Transverse colon (tissue), 4 donors: Measurements from ENCODE around the gene ZNF91. TPM values are rescaled to one million over a fixed set of nuclear protein-coding genes. Genes with fewer than 3 reads are reported as not detected.

ENCODE experiments used
- DNase-seq: peaks from one replicate; pipeline ENCODE4 v3.0.0-alpha.2; 2019
- H3K27ac ChIP-seq, 4 donors: fragments of 200-600 bp; sonication (generic); 2 replicates each; pipeline ENCODE4 v1.5.1; 2016 to 2018; ENCODE audit warnings: inconsistent platforms in 4 of 4
- H3K27me3 ChIP-seq: fragments of 200-600 bp; sonication (generic); 2 replicates; pipeline ENCODE4 v1.5.1; 2017; ENCODE audit warnings: inconsistent platforms
- H3K36me3 ChIP-seq, 4 donors: fragments of 200-600 bp; sonication (generic); 2 replicates each; pipeline ENCODE4 v1.5.1; 2017 to 2019; ENCODE audit warnings: inconsistent platforms in 4 of 4
- H3K4me1 ChIP-seq, 4 donors: fragments of 200-600 bp; sonication (generic); 2 replicates each; pipeline ENCODE4 v1.5.1; 2017 to 2020; ENCODE audit warnings: inconsistent platforms in 4 of 4
- H3K4me3 ChIP-seq, 4 donors: fragments of 200-600 bp; sonication (generic); 1 replicate in 1 of 4; 2 replicates in 3 of 4; pipeline versions ENCODE4 v1.5.1 to v1.6.1; 2017 to 2019; ENCODE audit warnings: inconsistent platforms in 4 of 4
- H3K9me3 ChIP-seq, 2 donors: fragments of 200-600 bp; sonication (generic); 2 replicates each; pipeline ENCODE4 v1.5.1; 2017 to 2019; ENCODE audit warnings: inconsistent platforms in 2 of 2
- CTCF ChIP-seq, 5 experiments: fragments of 200-600 bp in 3 of 5; fragments of 450-650 bp in 2 of 5; sonication (generic) in 3 of 5; IDR thresholded peaks; 1 replicate in 2 of 5; 2 replicates in 3 of 5; pipeline ENCODE4 v1.5.1; 2016 to 2017; ENCODE audit warnings: antibody characterized with exemption in 5 of 5, inconsistent platforms in 3 of 5, mild to moderate bottlenecking in 2 of 5, moderate library complexity in 1 of 5
- EP300 ChIP-seq: sonication (generic); formaldehyde crosslinking; IDR thresholded peaks from one replicate; pipeline ENCODE4 v1.6.1; 2017; ENCODE audit warnings: antibody characterized with exemption, low read depth
- POLR2A ChIP-seq: fragments of 450-650 bp; IDR thresholded peaks from one replicate; pipeline ENCODE4 v1.6.1; 2016; ENCODE audit warnings: antibody characterized with exemption, mild to moderate bottlenecking, moderate library complexity
- POLR2AphosphoS5 ChIP-seq, 3 donors: sonication (generic); formaldehyde crosslinking; IDR thresholded peaks; one replicate each; pipeline ENCODE4 v1.6.1; 2016; ENCODE audit warnings: antibody characterized with exemption in 3 of 3
- WGBS, 2 donors: methylation state at CpG; one replicate each; pipeline ENCODE4 v1.1.5; 2018; ENCODE audit warnings: low coverage in 1 of 2; 5-methylcytosine and 5-hydroxymethylcytosine counted together
- in situ Hi-C, 4 donors: fragments of 200-750 bp; cut with MboI; loops; one replicate each; pipeline versions ENCODE4 v1.15.0 to v1.15.1; 2017; ENCODE audit warnings: low sequenced_read_pairs in 3 of 4, low pct_ligation_motif_present in 1 of 4, low pct_unique_long_range_greater_than_20kb in 1 of 4
- intact Hi-C: fragments of 100-400 bp; cut with DNase I; formaldehyde crosslinking; loops from one replicate; pipeline ENCODE4 v1.15.1; 2023; ENCODE audit warnings: low total_unique reads
- total RNA-seq, 4 donors: library from RNA; depleted of rRNA; stranded (reverse); fragments of >200 nt; gene quantifications; one replicate each; pipeline ENCODE4 v1.1.0, GENCODE V29; 2016

Gene ZNF91
- 100 to 1,000 TPM in 3 of 4 donors, 10 to 100 TPM in 1; 93.9 to 236 (median 157) TPM for total RNA-seq

- Histone ChIP-seq H3K4me1 (peaks cover 20 to 52% (median 33%) of the 10 kb centered on the region in 4 donors), H3K9me3 (no peaks in the 10 kb centered on the region), H3K36me3 (no peaks in the 10 kb centered on the region), H3K4me3 (peak within 1 kb of the TSS; percentile 55 to 96 (median 76)), H3K27me3 (no peaks in the 10 kb centered on the region), H3K27ac (peak within 1 kb of the TSS; percentile 94 to 100 (median 96))
- no peak for TF ChIP-seq EP300
- TF ChIP-seq POLR2AphosphoS5 (IDR thresholded peaks at IDR 0.05) = peak; percentile 90 to 98 (median 98)
- TF ChIP-seq CTCF (IDR thresholded peaks at IDR 0.05) = no peak
- peak; percentile 98 for TF ChIP-seq POLR2A
- intact Hi-C loops (no loop called here), in situ Hi-C loops (no loop called here)
- 0% methylated on average over 1 to 32 of the region's 32 CpGs for WGBS, 2 donors
- peak; percentile 97 for DNase-seq
Observed at GRCh38 chr19:23395041-23395721, at the start of gene ZNF91. ZNF91 (minus strand) TSS chr19:23395471; CDS start chr19:23395354, 117 bp downstream.

- Histone ChIP-seq H3K27ac (no peak overlapping the region), H3K9me3 (peaks cover 15 to 16% of the 10 kb centered on the region in 2 donors), H3K27me3 (no peaks in the 10 kb centered on the region), H3K4me1 (no peaks in the 10 kb centered on the region), H3K4me3 (no peak overlapping the region), H3K36me3 (no peaks in the 10 kb centered on the region)
- DNase-seq = no peak
- intact Hi-C loops (loop anchor here (5.0 kb wide), 1 partner anchor 857 kb away; no protein-coding TSS in a partner anchor), in situ Hi-C loops (no loop called here)
- no peak for TF ChIP-seq POLR2AphosphoS5 (IDR thresholded peaks at IDR 0.05)
- peak in 2 of 5 experiments; percentile 10 to 30 for TF ChIP-seq CTCF (IDR thresholded peaks at IDR 0.05)
- 83 to 86% methylated on average over 4 to 9 of the region's 9 CpGs for WGBS, 2 donors
Observed at GRCh38 chr19:23440791-23441190, 45.5 kb upstream of the ZNF91 start.

GRCh38 chr19:23440207-23440606 lies 44.9 kb upstream of the ZNF91 start:
- no peak for DNase-seq
- Histone ChIP-seq H3K9me3 (peaks cover 16 to 18% of the 10 kb centered on the region in 2 donors), H3K4me3 (no peak overlapping the region), H3K36me3 (no peaks in the 10 kb centered on the region), H3K27ac (no peak overlapping the region), H3K27me3 (no peaks in the 10 kb centered on the region), H3K4me1 (no peaks in the 10 kb centered on the region)
- 89 to 95% methylated on average over 7 to 9 of the region's 9 CpGs for WGBS, 2 donors
- in situ Hi-C loops = no loop called here
- TF ChIP-seq CTCF (IDR thresholded peaks at IDR 0.05) (no peak), POLR2AphosphoS5 (IDR thresholded peaks at IDR 0.05) (no peak), EP300 (no peak), POLR2A (no peak)
- intact Hi-C loops = loop anchor here (5.0 kb wide), 1 partner anchor 857 kb away; no protein-coding TSS in a partner anchor

- TF ChIP-seq POLR2A (no peak), CTCF (IDR thresholded peaks at IDR 0.05) (peak in 2 of 5 experiments; percentile 15 to 23), EP300 (no peak), POLR2AphosphoS5 (IDR thresholded peaks at IDR 0.05) (no peak)
- intact Hi-C loops = loop anchor here (5.0 kb wide), 1 partner anchor 858 kb away; no protein-coding TSS in a partner anchor
- in situ Hi-C loops = no loop called here
- Histone ChIP-seq H3K27me3 (no peaks in the 10 kb centered on the region), H3K36me3 (no peaks in the 10 kb centered on the region), H3K4me1 (no peaks in the 10 kb centered on the region), H3K9me3 (peaks cover 16 to 18% of the 10 kb centered on the region in 2 donors), H3K27ac (no peak overlapping the region), H3K4me3 (no peak overlapping the region)
- no peak for DNase-seq
- WGBS, 2 donors = 88 to 91% methylated on average over 6 to 8 of the region's 8 CpGs
Observed at GRCh38 chr19:23439623-23440022, 44.4 kb upstream of the ZNF91 start.
